Liver (tissue), 9 donors: ENCODE measurements around the gene FADS2. TPM values are rescaled to one million over a fixed set of nuclear protein-coding genes. Genes with fewer than 3 reads are reported as not detected.

Experiments used
- DNase-seq: peaks from one replicate; pipeline ENCODE4 v3.0.0-alpha.2; 2017; ENCODE audit warnings: low spot score
- H3K27ac ChIP-seq, 2 donors: one replicate each; pipeline ENCODE4 v1.7.0; 2013; ENCODE audit warnings: inconsistent platforms in 2 of 2, low read length in 2 of 2, control low read depth in 1 of 2, low read depth in 1 of 2, mild to moderate bottlenecking in 1 of 2
- H3K27me3 ChIP-seq, 4 donors: one replicate each; pipeline versions ENCODE4 v1.6.1 to v1.7.0; 2013; ENCODE audit warnings: low read length in 3 of 4, inconsistent platforms in 1 of 4, mild to moderate bottlenecking in 1 of 4, moderate library complexity in 1 of 4; ENCODE audit not compliant: control insufficient read depth in 4 of 4, insufficient read depth in 4 of 4
- H3K36me3 ChIP-seq, 4 donors: one replicate each; pipeline versions ENCODE4 v1.6.1 to v1.7.0; 2013; ENCODE audit warnings: low read length in 3 of 4, mild to moderate bottlenecking in 3 of 4, low read depth in 1 of 4, moderate library complexity in 1 of 4; ENCODE audit not compliant: control insufficient read depth in 4 of 4, insufficient read depth in 3 of 4
- H3K4me1 ChIP-seq, 4 donors: one replicate each; pipeline versions ENCODE4 v1.6.1 to v1.7.0; 2013; ENCODE audit warnings: low read length in 3 of 4, mild to moderate bottlenecking in 3 of 4, moderate library complexity in 1 of 4; ENCODE audit not compliant: control insufficient read depth in 4 of 4, insufficient read depth in 4 of 4
- H3K4me3 ChIP-seq, 3 donors: one replicate each; pipeline versions ENCODE4 v1.6.1 to v1.7.0; 2013; ENCODE audit warnings: low read length in 3 of 3, control low read depth in 1 of 3, low read depth in 1 of 3, mild to moderate bottlenecking in 1 of 3
- H3K9ac ChIP-seq, 2 donors: one replicate each; pipeline ENCODE4 v1.7.0; 2013; ENCODE audit warnings: low read length in 2 of 2, mild to moderate bottlenecking in 2 of 2, moderate library complexity in 2 of 2, control low read depth in 1 of 2, low read depth in 1 of 2
- H3K9me3 ChIP-seq, 4 donors: one replicate each; pipeline versions ENCODE4 v1.6.1 to v1.7.0; 2013; ENCODE audit warnings: low read length in 3 of 4; ENCODE audit not compliant: control insufficient read depth in 4 of 4
- ATF3 ChIP-seq: IDR thresholded peaks from 2 replicates; pipeline ENCODE4 v1.6.1; 2016; ENCODE audit warnings: antibody characterized with exemption
- CTCF ChIP-seq: fragments of 150-350 bp; IDR thresholded peaks from 2 replicates; pipeline ENCODE4 v1.5.1; 2017; ENCODE audit warnings: improper control_type of control experiment, low read depth, low read length; ENCODE audit not compliant: missing input control
- EGR1 ChIP-seq, 2 donors: IDR thresholded peaks; 2 replicates each; pipeline ENCODE4 v1.6.1; 2016 to 2018; ENCODE audit warnings: antibody characterized with exemption in 2 of 2, low read depth in 2 of 2
- FOXA1 ChIP-seq: IDR thresholded peaks from 2 replicates; pipeline ENCODE4 v1.6.1; 2016; ENCODE audit warnings: antibody characterized with exemption
- FOXA2 ChIP-seq: IDR thresholded peaks from 2 replicates; pipeline ENCODE4 v1.6.1; 2016; ENCODE audit warnings: antibody characterized with exemption
- GABPA ChIP-seq, 2 donors: IDR thresholded peaks in 1 of 2; conservative IDR thresholded peaks in 1 of 2; 2 replicates each; pipeline ENCODE4 v1.6.1; 2016; ENCODE audit warnings: antibody characterized with exemption in 2 of 2, mild to moderate bottlenecking in 1 of 2, moderate library complexity in 1 of 2
- HNF4A ChIP-seq, 2 donors: conservative IDR thresholded peaks; 2 replicates each; pipeline ENCODE4 v1.6.1; 2016; ENCODE audit warnings: antibody characterized with exemption in 2 of 2, mild to moderate bottlenecking in 2 of 2
- HNF4G ChIP-seq: IDR thresholded peaks from 2 replicates; pipeline ENCODE4 v1.6.1; 2016; ENCODE audit warnings: antibody characterized with exemption
- JUND ChIP-seq, 2 donors: IDR thresholded peaks; 2 replicates each; pipeline ENCODE4 v1.6.1; 2016; ENCODE audit warnings: antibody characterized with exemption in 2 of 2
- MAX ChIP-seq: IDR thresholded peaks from 2 replicates; pipeline ENCODE4 v1.6.1; 2016; ENCODE audit warnings: antibody characterized with exemption
- NR2F2 ChIP-seq: IDR thresholded peaks from 2 replicates; pipeline ENCODE4 v1.6.1; 2016; ENCODE audit warnings: antibody characterized with exemption
- RAD21 ChIP-seq, 2 donors: IDR thresholded peaks; 2 replicates each; pipeline ENCODE4 v1.6.1; 2016; ENCODE audit warnings: antibody characterized with exemption in 2 of 2, mild to moderate bottlenecking in 2 of 2
- REST ChIP-seq: IDR thresholded peaks from 2 replicates; pipeline ENCODE4 v1.6.1; 2016; ENCODE audit warnings: antibody characterized with exemption, mild to moderate bottlenecking
- RXRA ChIP-seq, 2 donors: IDR thresholded peaks; 2 replicates each; pipeline ENCODE4 v1.6.1; 2017 to 2018; ENCODE audit warnings: antibody characterized with exemption in 2 of 2, mild to moderate bottlenecking in 1 of 2
- SP1 ChIP-seq: IDR thresholded peaks from 2 replicates; pipeline ENCODE4 v1.6.1; 2018; ENCODE audit warnings: antibody characterized with exemption, mild to moderate bottlenecking
- TAF1 ChIP-seq: conservative IDR thresholded peaks from 2 replicates; pipeline ENCODE4 v1.6.1; 2016; ENCODE audit warnings: antibody characterized with exemption, mild to moderate bottlenecking
- YY1 ChIP-seq: IDR thresholded peaks from 2 replicates; pipeline ENCODE4 v1.6.1; 2016; ENCODE audit warnings: antibody characterized with exemption, mild to moderate bottlenecking
- ZBTB33 ChIP-seq: IDR thresholded peaks from 2 replicates; pipeline ENCODE4 v1.6.1; 2016; ENCODE audit warnings: antibody characterized with exemption
- WGBS: extraction: QIAGEN DNeasy Blood & Tissue Kit; methylation state at CpG from one replicate; pipeline ENCODE4 v1.1.7; 2013; 5-methylcytosine and 5-hydroxymethylcytosine counted together
- polyA plus RNA-seq, 2 donors: library from polyadenylated mRNA; stranded (reverse) in 1 of 2; unstranded in 1 of 2; fragments of 200-250 nt in 1 of 2; fragments of >200 nt in 1 of 2; fragmentation: Nextera tagmentation in 1 of 2; extraction: Ambion mirVana in 1 of 2; gene quantifications; one replicate each; pipeline versions ENCODE4 v1.2.1 to v1.2.3, GENCODE V29; 2013 to 2015
- total RNA-seq, 2 donors: library from RNA; depleted of rRNA; stranded (reverse); fragments of >200 nt; gene quantifications; one replicate each; pipeline ENCODE4 v1.2.3, GENCODE V29; 2014
- donor health status: healthy.
- donor health status: healthy.
- donor health status: healthy.
- donor health status: healthy.
- donor health status: healthy.

The FADS2 gene
- total and polyA plus RNA-seq, 4 donors, result 2.8 to 281 (median 84.9) TPM

- Histone ChIP-seq H3K9me3 (no peaks in the 10 kb centered on the region), H3K9ac (peak overlapping the region; percentile 34 to 67), H3K27me3 (no peaks in the 10 kb centered on the region), H3K4me1 (peaks cover 5 to 28% (median 14%) of the 10 kb centered on the region in 4 donors), H3K4me3 (peak overlapping the region; percentile 48 to 67 (median 48)), H3K36me3 (peaks cover 0 to 8% (median 4%) of the 10 kb centered on the region in 4 donors), H3K27ac (peak overlapping the region; percentile 93 to 95)
- under 1% methylated on average over 69 of the region's 69 CpGs for WGBS
- DNase-seq, result peak; percentile 65
- TF ChIP-seq EGR1 (IDR thresholded peaks at IDR 0.05; ENCODE audit: low read depth in 2 of 2) (no peak), YY1 (no peak), GABPA (IDR thresholded peaks at IDR 0.05 in 1 of 2, conservative IDR thresholded peaks at IDR 0.05 in 1 of 2) (no peak), RXRA (IDR thresholded peaks at IDR 0.05) (no peak), ATF3 (no peak), JUND (IDR thresholded peaks at IDR 0.05) (no peak), MAX (no peak), SP1 (no peak), REST (no peak), FOXA1 (no peak), TAF1 (peak; percentile 6), FOXA2 (no peak), HNF4A (conservative IDR thresholded peaks at IDR 0.05) (no peak), CTCF (peak; percentile 18), RAD21 (IDR thresholded peaks at IDR 0.05) (no peak), HNF4G (no peak), NR2F2 (peak; percentile 21), ZBTB33 (no peak)
Measured at GRCh38 chr11:61815790-61816735, 12.0 kb upstream of the FADS2 start.
